HG03378 (cell line): ENCODE data around the gene HFM1.

Experiments used
- ATAC-seq: cut with Tn5 transposase; IDR thresholded peaks from one replicate; pipeline ENCODE4 v1.9.1; 2021; ENCODE audit warnings: mild to moderate bottlenecking, moderate library complexity; ENCODE audit not compliant: unreplicated experiment

Gene HFM1

GRCh38 chr1:91278754-91279153, 125.9 kb downstream of the HFM1 start:
- no peak for ATAC-seq

GRCh38 chr1:91273875-91274274, 130.8 kb downstream of the HFM1 start:
- no peak for ATAC-seq

GRCh38 chr1:91261655-91262054, 143.0 kb downstream of the HFM1 start:
- ATAC-seq = no peak

GRCh38 chr1:91245435-91245834, 159.2 kb downstream of the HFM1 start:
- no peak for ATAC-seq

- no peak for ATAC-seq
Measured at GRCh38 chr1:91244737-91245136, 159.9 kb downstream of the HFM1 start.

- no peak for ATAC-seq
Measured at GRCh38 chr1:91243171-91243570, 161.5 kb downstream of the HFM1 start.

GRCh38 chr1:91234181-91234580, 170.5 kb downstream of the HFM1 start:
- ATAC-seq = no peak

GRCh38 chr1:91226741-91227140, 177.9 kb downstream of the HFM1 start:
- no peak for ATAC-seq

- no peak for ATAC-seq
Measured at GRCh38 chr1:91224878-91225277, 179.8 kb downstream of the HFM1 start.

- no peak for ATAC-seq
Measured at GRCh38 chr1:91221017-91221416, 183.6 kb downstream of the HFM1 start.

GRCh38 chr1:91217911-91218310, 186.7 kb downstream of the HFM1 start:
- no peak for ATAC-seq
